HEK293T (cell line): ENCODE results near the gene MYBPH.

ENCODE experiments used
- BHLHE40 ChIP-seq: fragments of 450-650 bp; IDR thresholded peaks from 2 replicates; pipeline ENCODE4 v1.6.1; 2016; ENCODE audit warnings: mild to moderate bottlenecking, moderate library complexity, borderline replicate concordance
- ELF4 ChIP-seq: fragments of 450-650 bp; IDR thresholded peaks from 2 replicates; pipeline ENCODE4 v1.6.1; 2017; ENCODE audit warnings: antibody characterized with exemption
- FOXK2 ChIP-seq: fragments of 450-650 bp; IDR thresholded peaks from 2 replicates; pipeline ENCODE4 v1.6.1; 2016; ENCODE audit warnings: mild to moderate bottlenecking
- FOXM1 ChIP-seq: fragments of 450-650 bp; IDR thresholded peaks from 2 replicates; pipeline ENCODE4 v1.6.1; 2017; ENCODE audit warnings: mild to moderate bottlenecking, borderline replicate concordance
- LEF1 ChIP-seq: fragments of 450-650 bp; IDR thresholded peaks from 2 replicates; pipeline ENCODE4 v1.6.1; 2017; ENCODE audit warnings: mild to moderate bottlenecking, borderline replicate concordance
- SP1 ChIP-seq: fragments of 450-650 bp; IDR thresholded peaks from 2 replicates; pipeline ENCODE4 v1.6.1; 2017
- TARDBP ChIP-seq: fragments of 450-650 bp; IDR thresholded peaks from 2 replicates; pipeline ENCODE4 v1.6.1; 2016

DNA sequence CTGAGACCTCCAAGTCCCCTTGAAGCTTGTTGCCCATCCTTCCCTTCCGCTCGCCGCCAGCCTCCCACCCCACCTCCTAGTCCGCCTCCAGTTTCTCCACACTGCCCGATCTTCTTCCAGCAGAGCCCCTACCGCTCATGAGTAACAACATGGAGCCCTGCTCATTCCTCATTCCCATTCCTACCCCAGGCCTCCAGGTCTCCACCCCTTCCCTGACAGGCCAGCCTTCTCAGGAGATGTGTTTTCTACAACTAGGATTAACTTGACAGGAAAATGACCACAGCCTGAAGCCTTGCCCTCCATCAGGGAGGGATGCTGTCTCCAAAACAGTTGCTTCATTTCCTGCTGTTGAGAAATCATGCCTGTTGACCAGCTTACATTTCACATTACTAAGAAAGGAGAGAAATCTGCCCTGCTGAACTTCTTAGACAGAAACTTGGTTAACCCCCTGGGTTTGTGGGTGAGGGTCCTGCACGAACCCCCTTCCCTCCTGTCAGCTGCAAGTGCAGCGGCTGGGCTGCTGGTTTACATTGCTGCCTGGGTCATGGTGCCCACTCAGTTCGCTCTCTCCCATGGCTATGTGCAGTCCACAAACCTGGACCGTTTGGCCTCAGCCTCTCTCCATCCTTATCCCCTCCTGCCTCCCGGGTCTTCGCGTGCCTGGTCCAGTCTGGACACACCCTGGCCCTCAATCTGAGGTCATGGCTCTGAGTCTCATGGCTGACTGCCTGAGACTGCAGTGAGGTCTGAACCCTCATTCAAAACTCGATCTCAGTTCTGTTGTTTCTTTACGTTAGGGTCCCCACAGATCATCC lies 27.0 kb upstream of the MYBPH start:
- no peak for TF ChIP-seq LEF1
- TF ChIP-seq TARDBP, result no peak
- TF ChIP-seq ELF4, result no peak
- TF ChIP-seq BHLHE40, result no peak
- no peak for TF ChIP-seq FOXM1
- no peak for TF ChIP-seq FOXK2
- TF ChIP-seq SP1, result no peak
